HEK293 (cell line): ENCODE measurements around the gene MLLT10.

ENCODE experiments used
- CTCF ChIA-PET: fragments of 350-600 bp; formaldehyde crosslinking; extraction: SDS; loops from one replicate; lab custom pipeline; 2021; ENCODE audit warnings: antibody characterized with exemption; lab: Yijun Ruan, JAX
- POLR2A ChIA-PET: fragments of 300-600 bp; formaldehyde crosslinking; extraction: SDS; loops from one replicate; lab custom pipeline; 2020; ENCODE audit warnings: antibody characterized with exemption, inconsistent platforms; lab: Yijun Ruan, JAX
- H3K27ac ChIP-seq: fragments of 200-500 bp; sonication (Bioruptor generic); 2 replicates; pipeline ENCODE4 v1.5.1; 2014; ENCODE audit warnings: low read depth, low read length, control low read depth, inconsistent platforms; ENCODE audit errors: extremely low read depth
- H3K36me3 ChIP-seq, 2 experiments: fragments of 200-500 bp in 1 of 2; sonication (Bioruptor generic) in 1 of 2; 1 replicate in 1 of 2; 2 replicates in 1 of 2; pipeline ENCODE4 v1.5.1; 2014 to 2017; ENCODE audit warnings: inconsistent platforms in 2 of 2, low read length in 2 of 2; ENCODE audit not compliant: control insufficient read depth in 2 of 2, insufficient read depth in 1 of 2
- H3K4me1 ChIP-seq: fragments of 200-500 bp; sonication (Bioruptor generic); 2 replicates; pipeline ENCODE4 v1.5.1; 2014; ENCODE audit warnings: mild to moderate bottlenecking, low read length, inconsistent platforms; ENCODE audit not compliant: control insufficient read depth, insufficient read depth
- H3K4me3 ChIP-seq: 2 replicates; pipeline ENCODE4 v1.5.1; 2011; ENCODE audit warnings: low read depth, mild to moderate bottlenecking, control low read depth, low read length, moderate library complexity
- H3K9me3 ChIP-seq: fragments of 200-500 bp; sonication (Bioruptor generic); 2 replicates; pipeline ENCODE4 v1.5.1; 2014; ENCODE audit warnings: low read depth, low read length, inconsistent platforms; ENCODE audit not compliant: control insufficient read depth, insufficient read depth
- GLIS2 ChIP-seq: fragments of 450-650 bp; formaldehyde crosslinking; IDR thresholded peaks from 2 replicates; pipeline ENCODE4 v1.5.1; 2016; ENCODE audit warnings: missing biosample characterization, missing genetic modification characterization
- KLF8 ChIP-seq: fragments of 450-650 bp; formaldehyde crosslinking; IDR thresholded peaks from 2 replicates; pipeline ENCODE4 v1.5.1; 2016; ENCODE audit warnings: missing biosample characterization, missing genetic modification characterization
- MEIS1 ChIP-seq: sonication (generic); formaldehyde crosslinking; IDR thresholded peaks from 2 replicates; pipeline ENCODE4 v1.8.1; 2022; ENCODE audit warnings: missing genetic modification reagents, mild to moderate bottlenecking, borderline replicate concordance
- REPIN1 ChIP-seq: fragments of 450-650 bp; formaldehyde crosslinking; IDR thresholded peaks from 2 replicates; pipeline ENCODE4 v1.5.1; 2017; ENCODE audit warnings: missing biosample characterization, missing genetic modification characterization, low read depth
- ZBTB17 ChIP-seq: fragments of 450-650 bp; formaldehyde crosslinking; IDR thresholded peaks from 2 replicates; pipeline ENCODE4 v1.5.1; 2016; ENCODE audit warnings: missing biosample characterization, missing genetic modification characterization
- ZBTB20 ChIP-seq: fragments of 450-650 bp; formaldehyde crosslinking; IDR thresholded peaks from 2 replicates; pipeline ENCODE4 v1.5.1; 2016; ENCODE audit warnings: missing biosample characterization, missing genetic modification characterization
- ZBTB48 ChIP-seq: fragments of 450-650 bp; formaldehyde crosslinking; IDR thresholded peaks from 2 replicates; pipeline ENCODE4 v1.5.1; 2016; ENCODE audit warnings: missing biosample characterization, missing genetic modification characterization
- ZFP37 ChIP-seq: fragments of 450-650 bp; formaldehyde crosslinking; IDR thresholded peaks from 2 replicates; pipeline ENCODE4 v1.5.1; 2016; ENCODE audit warnings: missing biosample characterization, missing genetic modification characterization
- ZNF174 ChIP-seq: fragments of 450-650 bp; formaldehyde crosslinking; IDR thresholded peaks from 2 replicates; pipeline ENCODE4 v1.5.0; 2017; ENCODE audit warnings: missing biosample characterization, mild to moderate bottlenecking, missing genetic modification characterization
- ZNF2 ChIP-seq: fragments of 450-650 bp; formaldehyde crosslinking; IDR thresholded peaks from 2 replicates; pipeline ENCODE4 v1.5.1; 2016; ENCODE audit warnings: missing biosample characterization, missing genetic modification characterization
- ZNF394 ChIP-seq: fragments of 450-650 bp; formaldehyde crosslinking; IDR thresholded peaks from 2 replicates; pipeline ENCODE4 v1.5.1; 2016; ENCODE audit warnings: missing biosample characterization, missing genetic modification characterization, mild to moderate bottlenecking, moderate library complexity, borderline replicate concordance
- ZNF423 ChIP-seq: fragments of 450-650 bp; formaldehyde crosslinking; IDR thresholded peaks from 2 replicates; pipeline ENCODE4 v1.5.1; 2016; ENCODE audit warnings: missing biosample characterization, missing genetic modification characterization
- ZNF549 ChIP-seq: fragments of 450-650 bp; IDR thresholded peaks from 2 replicates; pipeline ENCODE4 v1.5.1; 2018; ENCODE audit warnings: missing biosample characterization, missing genetic modification characterization, mild to moderate bottlenecking, inconsistent platforms, moderate library complexity
- TF ChIP-seq, protein P1 (sequence below): fragments of 450-650 bp; formaldehyde crosslinking; IDR thresholded peaks from 2 replicates; pipeline ENCODE4 v1.5.1; 2016; ENCODE audit warnings: missing biosample characterization, missing genetic modification characterization
- TF ChIP-seq, protein P2 (sequence below): fragments of 450-650 bp; formaldehyde crosslinking; optimal IDR thresholded peaks from 2 replicates; pipeline ENCODE3; 2016; ENCODE audit warnings: missing biosample characterization, mild to moderate bottlenecking, missing genetic modification characterization
- TF ChIP-seq, protein P3 (sequence below): fragments of 450-650 bp; formaldehyde crosslinking; conservative IDR thresholded peaks from 2 replicates; pipeline ENCODE4 v1.5.1; 2016; ENCODE audit warnings: low read depth, missing biosample characterization, missing genetic modification characterization
- TF ChIP-seq, protein P4 (sequence below): fragments of 450-650 bp; formaldehyde crosslinking; IDR thresholded peaks from 2 replicates; pipeline ENCODE4 v1.5.1; 2016; ENCODE audit warnings: missing biosample characterization, missing genetic modification characterization, borderline replicate concordance
- TF ChIP-seq, protein P5 (sequence below): fragments of 450-650 bp; formaldehyde crosslinking; IDR thresholded peaks from 2 replicates; pipeline ENCODE4 v1.5.1; 2016; ENCODE audit warnings: missing biosample characterization, missing genetic modification characterization

Gene MLLT10

DNA sequence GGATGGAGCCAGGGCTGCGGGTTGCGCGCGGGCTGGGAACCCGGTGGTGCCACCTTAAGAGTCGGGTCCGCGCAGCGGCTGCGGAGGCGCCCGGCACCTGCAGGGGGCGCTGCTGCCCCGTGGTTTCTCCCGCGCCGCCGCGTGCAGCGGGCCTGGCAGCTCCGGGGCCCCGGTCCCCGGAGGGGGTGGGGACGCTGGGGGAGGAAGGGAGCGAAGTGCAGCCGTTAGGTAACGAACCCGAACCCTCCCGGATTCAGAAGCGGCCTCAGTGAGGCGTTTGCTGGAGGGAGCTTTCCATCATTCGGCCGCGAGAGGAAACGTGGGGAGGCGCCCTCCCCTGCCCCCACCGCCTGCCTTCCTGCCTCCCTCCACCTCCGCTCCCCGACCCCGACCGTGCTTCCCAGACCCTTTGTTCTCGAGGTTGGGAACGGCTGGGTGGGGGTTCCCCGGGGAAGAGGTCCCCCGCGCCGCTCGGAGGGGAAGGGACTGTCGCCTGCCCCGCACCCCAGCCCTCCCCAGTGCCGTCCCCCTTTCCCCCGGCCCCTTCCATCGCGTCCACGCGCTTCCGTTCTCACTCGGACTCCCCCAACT, 38.2 kb upstream of the MLLT10 start (continued):
- TF ChIP-seq ZNF549 (tag by site-specific recombination) (peak; percentile 69; the same call in 1 of the 2 replicates), MEIS1 (CRISPR knock-in tag) (no peak), ZNF394 (tag by site-specific recombination) (no peak; the same call in 1 of the 2 replicates), ZBTB48 (tag by site-specific recombination) (peak; percentile 57; the same call in 1 of the 2 replicates)
- TF ChIP-seq, protein P1, sequence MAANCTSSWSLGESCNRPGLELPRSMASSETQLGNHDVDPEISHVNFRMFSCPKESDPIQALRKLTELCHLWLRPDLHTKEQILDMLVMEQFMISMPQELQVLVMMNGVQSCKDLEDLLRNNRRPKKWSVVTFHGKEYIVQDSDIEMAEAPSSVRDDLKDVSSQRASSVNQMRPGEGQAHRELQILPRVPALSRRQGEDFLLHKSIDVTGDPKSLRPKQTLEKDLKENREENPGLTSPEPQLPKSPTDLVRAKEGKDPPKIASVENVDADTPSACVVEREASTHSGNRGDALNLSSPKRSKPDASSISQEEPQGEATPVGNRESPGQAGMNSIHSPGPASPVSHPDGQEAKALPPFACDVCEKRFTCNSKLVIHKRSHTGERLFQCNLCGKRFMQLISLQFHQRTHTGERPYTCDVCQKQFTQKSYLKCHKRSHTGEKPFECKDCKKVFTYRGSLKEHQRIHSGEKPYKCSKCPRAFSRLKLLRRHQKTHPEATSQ (tag by site-specific recombination) = 0 out of 2 replicates have a peak, but pooled peaks have one; percentile 30

DNA sequence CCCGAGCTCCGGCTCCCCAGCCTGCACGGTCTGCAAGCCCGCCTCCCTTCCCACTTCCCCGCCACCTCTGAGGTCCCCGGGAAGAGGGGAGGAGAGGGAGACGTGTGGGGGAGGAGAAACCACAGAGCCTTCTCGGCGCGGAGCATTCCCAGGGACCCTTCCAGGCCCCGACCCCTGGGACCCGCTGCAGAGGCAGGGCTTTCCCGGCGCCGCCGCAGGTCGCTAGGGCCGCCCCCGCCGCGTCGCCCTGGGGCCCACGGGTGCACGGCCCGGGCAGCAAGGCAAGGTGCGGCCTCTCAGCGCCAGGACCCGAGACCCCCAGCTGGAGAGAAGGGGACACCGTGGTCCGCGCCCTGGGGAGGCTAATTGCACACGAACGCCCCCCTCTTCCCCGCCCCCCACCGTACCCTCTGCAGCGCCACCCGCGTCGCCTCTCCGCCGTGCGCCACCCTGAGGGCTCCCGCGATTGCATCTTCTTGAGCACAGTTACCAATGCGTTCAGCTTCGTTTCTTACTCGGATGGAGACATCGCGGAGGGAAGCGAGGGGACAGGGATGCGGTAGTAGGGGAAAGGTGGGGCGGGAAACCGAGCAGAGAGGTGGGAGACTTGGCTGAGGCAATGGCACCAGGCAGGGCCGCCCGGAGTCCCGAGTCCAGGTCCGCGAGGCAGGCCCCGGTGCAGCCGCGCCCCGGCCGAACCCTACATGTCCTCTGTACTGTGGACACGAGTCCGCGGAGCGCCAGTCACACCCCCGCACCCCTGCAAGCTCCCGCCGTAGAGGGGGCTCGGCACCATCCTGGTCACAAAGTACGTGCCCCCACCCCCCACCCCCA, 37.5 kb upstream of the MLLT10 start:
- Histone ChIP-seq H3K4me1 (no peaks in the 10 kb centered on the region; the same call in 1 of the 2 replicates), H3K9me3 (no peaks in the 10 kb centered on the region), H3K36me3 (no peaks in the 10 kb centered on the region), H3K4me3 (peak overlapping the region; percentile 81), H3K27ac (peak overlapping the region; percentile 99)
- CTCF ChIA-PET = interaction anchor here (0.6 to 2.7 kb wide), 26 partner anchors 9 to 733 kb away, joined by 3 to 32 read pairs (median 4); no protein-coding TSS in a partner anchor
- POLR2A ChIA-PET = interaction anchor here (0.6 to 2.7 kb wide), 23 partner anchors 9 to 435 kb away, joined by 3 to 28 read pairs (median 5); partner anchors contain the start of genes MLLT10 and SKIDA1
- TF ChIP-seq, protein P2, sequence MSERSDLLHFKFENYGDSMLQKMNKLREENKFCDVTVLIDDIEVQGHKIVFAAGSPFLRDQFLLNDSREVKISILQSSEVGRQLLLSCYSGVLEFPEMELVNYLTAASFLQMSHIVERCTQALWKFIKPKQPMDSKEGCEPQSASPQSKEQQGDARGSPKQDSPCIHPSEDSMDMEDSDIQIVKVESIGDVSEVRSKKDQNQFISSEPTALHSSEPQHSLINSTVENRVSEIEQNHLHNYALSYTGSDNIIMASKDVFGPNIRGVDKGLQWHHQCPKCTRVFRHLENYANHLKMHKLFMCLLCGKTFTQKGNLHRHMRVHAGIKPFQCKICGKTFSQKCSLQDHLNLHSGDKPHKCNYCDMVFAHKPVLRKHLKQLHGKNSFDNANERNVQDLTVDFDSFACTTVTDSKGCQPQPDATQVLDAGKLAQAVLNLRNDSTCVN (tag by site-specific recombination) = peak; percentile 86
- TF ChIP-seq, protein P3, sequence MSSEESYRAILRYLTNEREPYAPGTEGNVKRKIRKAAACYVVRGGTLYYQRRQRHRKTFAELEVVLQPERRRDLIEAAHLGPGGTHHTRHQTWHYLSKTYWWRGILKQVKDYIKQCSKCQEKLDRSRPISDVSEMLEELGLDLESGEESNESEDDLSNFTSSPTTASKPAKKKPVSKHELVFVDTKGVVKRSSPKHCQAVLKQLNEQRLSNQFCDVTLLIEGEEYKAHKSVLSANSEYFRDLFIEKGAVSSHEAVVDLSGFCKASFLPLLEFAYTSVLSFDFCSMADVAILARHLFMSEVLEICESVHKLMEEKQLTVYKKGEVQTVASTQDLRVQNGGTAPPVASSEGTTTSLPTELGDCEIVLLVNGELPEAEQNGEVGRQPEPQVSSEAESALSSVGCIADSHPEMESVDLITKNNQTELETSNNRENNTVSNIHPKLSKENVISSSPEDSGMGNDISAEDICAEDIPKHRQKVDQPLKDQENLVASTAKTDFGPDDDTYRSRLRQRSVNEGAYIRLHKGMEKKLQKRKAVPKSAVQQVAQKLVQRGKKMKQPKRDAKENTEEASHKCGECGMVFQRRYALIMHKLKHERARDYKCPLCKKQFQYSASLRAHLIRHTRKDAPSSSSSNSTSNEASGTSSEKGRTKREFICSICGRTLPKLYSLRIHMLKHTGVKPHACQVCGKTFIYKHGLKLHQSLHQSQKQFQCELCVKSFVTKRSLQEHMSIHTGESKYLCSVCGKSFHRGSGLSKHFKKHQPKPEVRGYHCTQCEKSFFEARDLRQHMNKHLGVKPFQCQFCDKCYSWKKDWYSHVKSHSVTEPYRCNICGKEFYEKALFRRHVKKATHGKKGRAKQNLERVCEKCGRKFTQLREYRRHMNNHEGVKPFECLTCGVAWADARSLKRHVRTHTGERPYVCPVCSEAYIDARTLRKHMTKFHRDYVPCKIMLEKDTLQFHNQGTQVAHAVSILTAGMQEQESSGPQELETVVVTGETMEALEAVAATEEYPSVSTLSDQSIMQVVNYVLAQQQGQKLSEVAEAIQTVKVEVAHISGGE (tag by site-specific recombination) = 0 out of 2 replicates have a peak, but pooled peaks have one; percentile 12
- TF ChIP-seq ZNF174 = no peak
- no peak for TF ChIP-seq REPIN1
- TF ChIP-seq GLIS2 = peak; percentile 94
- peak; percentile 58; the same call in 1 of the 2 replicates for TF ChIP-seq ZNF2
- TF ChIP-seq, protein P4, sequence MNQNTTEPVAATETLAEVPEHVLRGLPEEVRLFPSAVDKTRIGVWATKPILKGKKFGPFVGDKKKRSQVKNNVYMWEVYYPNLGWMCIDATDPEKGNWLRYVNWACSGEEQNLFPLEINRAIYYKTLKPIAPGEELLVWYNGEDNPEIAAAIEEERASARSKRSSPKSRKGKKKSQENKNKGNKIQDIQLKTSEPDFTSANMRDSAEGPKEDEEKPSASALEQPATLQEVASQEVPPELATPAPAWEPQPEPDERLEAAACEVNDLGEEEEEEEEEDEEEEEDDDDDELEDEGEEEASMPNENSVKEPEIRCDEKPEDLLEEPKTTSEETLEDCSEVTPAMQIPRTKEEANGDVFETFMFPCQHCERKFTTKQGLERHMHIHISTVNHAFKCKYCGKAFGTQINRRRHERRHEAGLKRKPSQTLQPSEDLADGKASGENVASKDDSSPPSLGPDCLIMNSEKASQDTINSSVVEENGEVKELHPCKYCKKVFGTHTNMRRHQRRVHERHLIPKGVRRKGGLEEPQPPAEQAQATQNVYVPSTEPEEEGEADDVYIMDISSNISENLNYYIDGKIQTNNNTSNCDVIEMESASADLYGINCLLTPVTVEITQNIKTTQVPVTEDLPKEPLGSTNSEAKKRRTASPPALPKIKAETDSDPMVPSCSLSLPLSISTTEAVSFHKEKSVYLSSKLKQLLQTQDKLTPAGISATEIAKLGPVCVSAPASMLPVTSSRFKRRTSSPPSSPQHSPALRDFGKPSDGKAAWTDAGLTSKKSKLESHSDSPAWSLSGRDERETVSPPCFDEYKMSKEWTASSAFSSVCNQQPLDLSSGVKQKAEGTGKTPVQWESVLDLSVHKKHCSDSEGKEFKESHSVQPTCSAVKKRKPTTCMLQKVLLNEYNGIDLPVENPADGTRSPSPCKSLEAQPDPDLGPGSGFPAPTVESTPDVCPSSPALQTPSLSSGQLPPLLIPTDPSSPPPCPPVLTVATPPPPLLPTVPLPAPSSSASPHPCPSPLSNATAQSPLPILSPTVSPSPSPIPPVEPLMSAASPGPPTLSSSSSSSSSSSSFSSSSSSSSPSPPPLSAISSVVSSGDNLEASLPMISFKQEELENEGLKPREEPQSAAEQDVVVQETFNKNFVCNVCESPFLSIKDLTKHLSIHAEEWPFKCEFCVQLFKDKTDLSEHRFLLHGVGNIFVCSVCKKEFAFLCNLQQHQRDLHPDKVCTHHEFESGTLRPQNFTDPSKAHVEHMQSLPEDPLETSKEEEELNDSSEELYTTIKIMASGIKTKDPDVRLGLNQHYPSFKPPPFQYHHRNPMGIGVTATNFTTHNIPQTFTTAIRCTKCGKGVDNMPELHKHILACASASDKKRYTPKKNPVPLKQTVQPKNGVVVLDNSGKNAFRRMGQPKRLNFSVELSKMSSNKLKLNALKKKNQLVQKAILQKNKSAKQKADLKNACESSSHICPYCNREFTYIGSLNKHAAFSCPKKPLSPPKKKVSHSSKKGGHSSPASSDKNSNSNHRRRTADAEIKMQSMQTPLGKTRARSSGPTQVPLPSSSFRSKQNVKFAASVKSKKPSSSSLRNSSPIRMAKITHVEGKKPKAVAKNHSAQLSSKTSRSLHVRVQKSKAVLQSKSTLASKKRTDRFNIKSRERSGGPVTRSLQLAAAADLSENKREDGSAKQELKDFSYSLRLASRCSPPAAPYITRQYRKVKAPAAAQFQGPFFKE (tag by site-specific recombination) = 0 out of 2 replicates have a peak, but pooled peaks have one; percentile 59
- TF ChIP-seq ZNF423 = peak; percentile 92
- peak; percentile 75; the same call in 1 of the 2 replicates for TF ChIP-seq ZBTB20 (tag by site-specific recombination)
- TF ChIP-seq, protein P5, sequence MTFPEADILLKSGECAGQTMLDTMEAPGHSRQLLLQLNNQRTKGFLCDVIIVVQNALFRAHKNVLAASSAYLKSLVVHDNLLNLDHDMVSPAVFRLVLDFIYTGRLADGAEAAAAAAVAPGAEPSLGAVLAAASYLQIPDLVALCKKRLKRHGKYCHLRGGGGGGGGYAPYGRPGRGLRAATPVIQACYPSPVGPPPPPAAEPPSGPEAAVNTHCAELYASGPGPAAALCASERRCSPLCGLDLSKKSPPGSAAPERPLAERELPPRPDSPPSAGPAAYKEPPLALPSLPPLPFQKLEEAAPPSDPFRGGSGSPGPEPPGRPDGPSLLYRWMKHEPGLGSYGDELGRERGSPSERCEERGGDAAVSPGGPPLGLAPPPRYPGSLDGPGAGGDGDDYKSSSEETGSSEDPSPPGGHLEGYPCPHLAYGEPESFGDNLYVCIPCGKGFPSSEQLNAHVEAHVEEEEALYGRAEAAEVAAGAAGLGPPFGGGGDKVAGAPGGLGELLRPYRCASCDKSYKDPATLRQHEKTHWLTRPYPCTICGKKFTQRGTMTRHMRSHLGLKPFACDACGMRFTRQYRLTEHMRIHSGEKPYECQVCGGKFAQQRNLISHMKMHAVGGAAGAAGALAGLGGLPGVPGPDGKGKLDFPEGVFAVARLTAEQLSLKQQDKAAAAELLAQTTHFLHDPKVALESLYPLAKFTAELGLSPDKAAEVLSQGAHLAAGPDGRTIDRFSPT (tag by site-specific recombination) = peak; percentile 91
- no peak for TF ChIP-seq KLF8
- TF ChIP-seq ZFP37 = peak; percentile 88; the same call in 1 of the 2 replicates
- 0 out of 2 replicates have a peak, but pooled peaks have one; percentile 34 for TF ChIP-seq ZBTB17 (tag by site-specific recombination)
